SK-N-SH (cell line): ENCODE results near the gene PPP1R9A. TPM values are rescaled to one million over a fixed set of nuclear protein-coding genes. Genes with fewer than 3 reads are reported as not detected.
A peak's percentile ranks its signal among the peaks of the same experiment; 100 is the strongest.

Experiments
- CTCF ChIA-PET: fragments of 300-600, 350-600 bp; formaldehyde crosslinking; extraction: SDS; loops from one replicate; lab custom pipeline; 2021; lab: Yijun Ruan, JAX
- POLR2A ChIA-PET: fragments of 350-600 bp; sonication (Branson Sonifier 250); formaldehyde crosslinking; extraction: SDS; loops from one replicate; lab custom pipeline; 2020; ENCODE audit warnings: antibody characterized with exemption, inconsistent platforms; lab: Yijun Ruan, JAX
- DNase-seq: peaks from one replicate; pipeline ENCODE4 v3.0.0; 2012
- H2AFZ ChIP-seq: fragments of 200-600 bp; sonication (generic); 2 replicates; pipeline ENCODE4 v1.8.1; 2016; ENCODE audit warnings: antibody characterized with exemption, mild to moderate bottlenecking, low read depth
- H3F3A ChIP-seq: fragments of 200-600 bp; sonication (generic); replicated peaks from 2 replicates; pipeline ENCODE3; 2016; ENCODE audit warnings: antibody characterized with exemption, mild to moderate bottlenecking; ENCODE audit not compliant: insufficient read depth
- H3K27ac ChIP-seq, 2 experiments: fragments of 200-500 bp in 1 of 2; fragments of 200-600 bp in 1 of 2; sonication (Bioruptor generic) in 1 of 2; sonication (generic), shearing (Covaris generic) in 1 of 2; 2 replicates each; pipeline versions ENCODE4 v1.5.1 to v1.6.1; 2014 to 2016; ENCODE audit warnings: low read depth in 2 of 2, inconsistent platforms in 1 of 2, low read length in 1 of 2, mild to moderate bottlenecking in 1 of 2, mixed read lengths in 1 of 2
- H3K27me3 ChIP-seq: fragments of 200-600 bp; sonication (generic), shearing (Covaris generic); 2 replicates; pipeline ENCODE4 v1.6.1; 2016; ENCODE audit warnings: mixed run types; ENCODE audit not compliant: insufficient read depth
- H3K36me3 ChIP-seq, 2 experiments: fragments of 200-500 bp in 1 of 2; fragments of 200-600 bp in 1 of 2; sonication (Bioruptor generic) in 1 of 2; sonication (generic) in 1 of 2; replicated peaks in 1 of 2; 2 replicates each; pipeline versions ENCODE3 to v1.5.1; 2014 to 2016; ENCODE audit warnings: low read length in 1 of 2, mild to moderate bottlenecking in 1 of 2; ENCODE audit not compliant: insufficient read depth in 2 of 2, control insufficient read depth in 1 of 2
- H3K4me1 ChIP-seq, 2 experiments: fragments of 200-500 bp in 1 of 2; fragments of 200-600 bp in 1 of 2; sonication (Bioruptor generic) in 1 of 2; sonication (generic), shearing (Covaris generic) in 1 of 2; 2 replicates each; pipeline versions ENCODE4 v1.5.1 to v1.6.1; 2014 to 2016; ENCODE audit warnings: low read depth in 1 of 2, low read length in 1 of 2, mixed run types in 1 of 2; ENCODE audit not compliant: insufficient read depth in 2 of 2, control insufficient read depth in 1 of 2
- H3K4me2 ChIP-seq: fragments of 200-600 bp; sonication (generic), shearing (Covaris generic); 2 replicates; pipeline ENCODE4 v1.6.1; 2017; ENCODE audit warnings: mixed run types
- H3K4me3 ChIP-seq, 2 experiments: fragments of 200-500 bp in 1 of 2; fragments of 200-600 bp in 1 of 2; sonication (Bioruptor generic) in 1 of 2; sonication (generic), shearing (Covaris generic) in 1 of 2; 2 replicates each; pipeline versions ENCODE4 v1.5.1 to v1.8.1; 2014 to 2016; ENCODE audit warnings: low read depth in 2 of 2, inconsistent platforms in 1 of 2, low read length in 1 of 2, mild to moderate bottlenecking in 1 of 2, mixed read lengths in 1 of 2, moderate library complexity in 1 of 2
- H3K79me2 ChIP-seq: fragments of 200-600 bp; sonication (generic); 2 replicates; pipeline ENCODE4 v1.8.1; 2017; ENCODE audit warnings: mild to moderate bottlenecking; ENCODE audit not compliant: insufficient read depth
- H3K9ac ChIP-seq: fragments of 200-600 bp; sonication (generic); 2 replicates; pipeline ENCODE4 v1.6.1; 2017; ENCODE audit warnings: mixed run types
- H3K9me2 ChIP-seq: fragments of 200-600 bp; sonication (generic); 2 replicates; pipeline ENCODE4 v1.6.1; 2017; ENCODE audit warnings: mixed run types
- H3K9me3 ChIP-seq: fragments of 200-600 bp; sonication (generic); 2 replicates; pipeline ENCODE4 v1.6.1; 2017; ENCODE audit warnings: mixed run types, mild to moderate bottlenecking, moderate library complexity
- H4K20me1 ChIP-seq: fragments of 200-600 bp; sonication (generic); 2 replicates; pipeline ENCODE4 v1.6.1; 2017; ENCODE audit warnings: mild to moderate bottlenecking, mixed run types; ENCODE audit not compliant: insufficient read depth
- CTCF ChIP-seq: fragments of 200-600 bp; sonication (generic); IDR thresholded peaks from 2 replicates; pipeline ENCODE4 v1.6.1; 2017; ENCODE audit warnings: antibody characterized with exemption, mild to moderate bottlenecking, moderate library complexity
- ELF1 ChIP-seq: IDR thresholded peaks from 2 replicates; pipeline ENCODE4 v1.4.0; 2012
- EZH2phosphoT487 ChIP-seq: fragments of 200-600 bp; sonication (generic); IDR thresholded peaks from 2 replicates; pipeline ENCODE4 v1.6.1; 2017; ENCODE audit warnings: low read depth, mixed run types, mild to moderate bottlenecking, antibody characterized with exemption, moderate library complexity, borderline replicate concordance
- FOXJ3 ChIP-seq: sonication (generic); formaldehyde crosslinking; IDR thresholded peaks from 2 replicates; pipeline ENCODE4 v1.5.1; 2020; ENCODE audit warnings: mild to moderate bottlenecking, missing genetic modification reagents
- GATA2 ChIP-seq: sonication (generic); formaldehyde crosslinking; IDR thresholded peaks from 2 replicates; pipeline ENCODE4 v1.5.0; 2020; ENCODE audit warnings: mild to moderate bottlenecking, missing genetic modification reagents
- IRF3 ChIP-seq: fragments of 150-350 bp; IDR thresholded peaks from 2 replicates; pipeline ENCODE4 v1.6.1; 2016; ENCODE audit warnings: mild to moderate bottlenecking, low read depth, low read length
- POLR2AphosphoS5 ChIP-seq: IDR thresholded peaks from 2 replicates; pipeline ENCODE4 v1.6.1; 2012; ENCODE audit warnings: low read depth, low read length
- RAD21 ChIP-seq: IDR thresholded peaks from 2 replicates; pipeline ENCODE4 v1.6.1; 2012; ENCODE audit warnings: mild to moderate bottlenecking, low read length
- REST ChIP-seq: IDR thresholded peaks from 2 replicates; pipeline ENCODE4 v1.6.1; 2012; ENCODE audit warnings: mild to moderate bottlenecking, low read depth, low read length, moderate library complexity
- RFX5 ChIP-seq: IDR thresholded peaks from 2 replicates; pipeline ENCODE4 v1.6.1; 2012; ENCODE audit warnings: mild to moderate bottlenecking, improper control_type of control experiment, low read length
- SIN3A ChIP-seq: IDR thresholded peaks from 2 replicates; pipeline ENCODE4 v1.6.1; 2012; ENCODE audit warnings: low read depth, mild to moderate bottlenecking, low read length, moderate library complexity, borderline replicate concordance
- SMC3 ChIP-seq: IDR thresholded peaks from 2 replicates; pipeline ENCODE4 v1.6.1; 2012; ENCODE audit warnings: low read depth, low read length, improper control_type of control experiment
- TCF12 ChIP-seq: IDR thresholded peaks from 2 replicates; pipeline ENCODE4 v1.4.0; 2012
- TEAD4 ChIP-seq: IDR thresholded peaks from 2 replicates; pipeline ENCODE4 v1.4.0; 2012; ENCODE audit warnings: mild to moderate bottlenecking, borderline replicate concordance; ENCODE audit not compliant: insufficient read depth
- ZBTB33 ChIP-seq: IDR thresholded peaks from 2 replicates; pipeline ENCODE4 v1.4.0; 2012; ENCODE audit warnings: low read depth, borderline replicate concordance
- WGBS: methylation state at CpG from one replicate; pipeline ENCODE4 v1.1.6; 2017; ENCODE audit warnings: low lambda C conversion rate; 5-methylcytosine and 5-hydroxymethylcytosine counted together
- polyA plus RNA-seq, 3 experiments: library from polyadenylated mRNA; depleted of rRNA; stranded (reverse); fragments of >200 nt; gene quantifications; 2 replicates each; pipeline ENCODE4 v1.2.3, GENCODE V29; 2012
- TF ChIP-seq, protein P1 (sequence below): IDR thresholded peaks from 2 replicates; pipeline ENCODE4 v1.4.0; 2012; ENCODE audit warnings: low read depth, borderline replicate concordance
- TF ChIP-seq, protein P2 (sequence below): fragments of 150-350 bp; IDR thresholded peaks from 2 replicates; pipeline ENCODE4 v1.6.1; 2017; ENCODE audit warnings: antibody characterized with exemption, low read length, low read depth, borderline replicate concordance
- TF ChIP-seq, protein P3 (sequence below): IDR thresholded peaks from 2 replicates; pipeline ENCODE4; 2012

PPP1R9A gene
- polyA plus RNA-seq, 1 of the 3 experiments (the other 2 are of a cell fraction) = 0.30 TPM

- no peak for TF ChIP-seq ZBTB33
Measured at GRCh38 chr7:95056901-95057300, 149.5 kb downstream of the PPP1R9A start (continued).

GRCh38 chr7:95059842-95060313 lies 152.5 kb downstream of the PPP1R9A start:
- Histone ChIP-seq H3K79me2 (no peaks in the 10 kb centered on the region), H3K9me3 (no peaks in the 10 kb centered on the region), H3K27ac (no peak overlapping the region), H3K4me3 (no peak overlapping the region), H3K4me2 (peak overlapping the region; percentile 25; the same call in 1 of the 2 replicates), H3K9me2 (no peaks in the 10 kb centered on the region), H3F3A (no peaks in the 10 kb centered on the region), H3K27me3 (no peaks in the 10 kb centered on the region), H2AFZ (no peak overlapping the region), H3K36me3 (no peaks in the 10 kb centered on the region), H4K20me1 (no peaks in the 10 kb centered on the region), H3K4me1 (no peaks in the 10 kb centered on the region), H3K9ac (no peak overlapping the region)
- TF ChIP-seq, protein P1, sequence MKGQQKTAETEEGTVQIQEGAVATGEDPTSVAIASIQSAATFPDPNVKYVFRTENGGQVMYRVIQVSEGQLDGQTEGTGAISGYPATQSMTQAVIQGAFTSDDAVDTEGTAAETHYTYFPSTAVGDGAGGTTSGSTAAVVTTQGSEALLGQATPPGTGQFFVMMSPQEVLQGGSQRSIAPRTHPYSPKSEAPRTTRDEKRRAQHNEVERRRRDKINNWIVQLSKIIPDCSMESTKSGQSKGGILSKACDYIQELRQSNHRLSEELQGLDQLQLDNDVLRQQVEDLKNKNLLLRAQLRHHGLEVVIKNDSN = no peak
- TF ChIP-seq, protein P2, sequence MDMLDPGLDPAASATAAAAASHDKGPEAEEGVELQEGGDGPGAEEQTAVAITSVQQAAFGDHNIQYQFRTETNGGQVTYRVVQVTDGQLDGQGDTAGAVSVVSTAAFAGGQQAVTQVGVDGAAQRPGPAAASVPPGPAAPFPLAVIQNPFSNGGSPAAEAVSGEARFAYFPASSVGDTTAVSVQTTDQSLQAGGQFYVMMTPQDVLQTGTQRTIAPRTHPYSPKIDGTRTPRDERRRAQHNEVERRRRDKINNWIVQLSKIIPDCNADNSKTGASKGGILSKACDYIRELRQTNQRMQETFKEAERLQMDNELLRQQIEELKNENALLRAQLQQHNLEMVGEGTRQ = no peak
- TF ChIP-seq REST (no peak), RFX5 (no peak), IRF3 (no peak), POLR2AphosphoS5 (no peak), SMC3 (no peak), CTCF (no peak), SIN3A (no peak), TCF12 (no peak), EZH2phosphoT487 (no peak), GATA2 (CRISPR knock-in tag) (no peak), TEAD4 (no peak), RAD21 (no peak), FOXJ3 (no peak), ELF1 (no peak)
- TF ChIP-seq, protein P3, sequence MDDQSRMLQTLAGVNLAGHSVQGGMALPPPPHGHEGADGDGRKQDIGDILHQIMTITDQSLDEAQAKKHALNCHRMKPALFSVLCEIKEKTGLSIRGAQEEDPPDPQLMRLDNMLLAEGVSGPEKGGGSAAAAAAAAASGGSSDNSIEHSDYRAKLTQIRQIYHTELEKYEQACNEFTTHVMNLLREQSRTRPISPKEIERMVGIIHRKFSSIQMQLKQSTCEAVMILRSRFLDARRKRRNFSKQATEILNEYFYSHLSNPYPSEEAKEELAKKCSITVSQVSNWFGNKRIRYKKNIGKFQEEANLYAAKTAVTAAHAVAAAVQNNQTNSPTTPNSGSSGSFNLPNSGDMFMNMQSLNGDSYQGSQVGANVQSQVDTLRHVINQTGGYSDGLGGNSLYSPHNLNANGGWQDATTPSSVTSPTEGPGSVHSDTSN = no peak
- ChIA-PET POLR2A (no interaction called here), CTCF (no interaction called here)
- DNase-seq = no peak
- WGBS = 21% methylated on average over 4 of the region's 4 CpGs
